Neural crest cell (in vitro differentiated cells): Measurements from ENCODE around the gene TRAF2. TPM values are rescaled to one million over a fixed set of nuclear protein-coding genes. Genes with fewer than 3 reads are reported as not detected.

Source experiments
- DNase-seq: peaks from one replicate; pipeline ENCODE4 v3.0.0; 2021; ENCODE audit warnings: low read depth, mixed read lengths, low spot score
- H3K27ac Mint-ChIP-seq: one replicate; pipeline ENCODE4 v1.8.0; 2021; ENCODE audit warnings: mild to moderate bottlenecking, mixed read lengths; ENCODE audit not compliant: unreplicated experiment
- H3K27me3 Mint-ChIP-seq: 2 replicates; pipeline ENCODE4 v1.8.0; 2021; ENCODE audit warnings: low read depth, mild to moderate bottlenecking, mixed read lengths
- H3K36me3 Mint-ChIP-seq: 2 replicates; pipeline ENCODE4 v1.8.0; 2021; ENCODE audit warnings: low read depth, mild to moderate bottlenecking, mixed read lengths
- H3K4me1 Mint-ChIP-seq: 2 replicates; pipeline ENCODE4 v1.8.0; 2021; ENCODE audit warnings: mixed read lengths
- H3K4me3 Mint-ChIP-seq: one replicate; pipeline ENCODE4 v1.8.0; 2021; ENCODE audit warnings: mild to moderate bottlenecking, mixed read lengths
- H3K9me3 Mint-ChIP-seq: 2 replicates; pipeline ENCODE4 v1.8.0; 2021; ENCODE audit warnings: mixed read lengths
- total RNA-seq: library from RNA; stranded (reverse); gene quantifications from 2 replicates; pipeline ENCODE4 v1.2.1, GENCODE V29; 2021
- TF ChIP-seq, protein P1 (sequence below): fragments of 200-600 bp; sonication (generic); conservative IDR thresholded peaks from 2 replicates; pipeline ENCODE4 v1.5.0; 2021; ENCODE audit warnings: antibody characterized with exemption, mild to moderate bottlenecking

The TRAF2 gene
- total RNA-seq, 1 donor from 2014 or later = 30.1 TPM

DNA sequence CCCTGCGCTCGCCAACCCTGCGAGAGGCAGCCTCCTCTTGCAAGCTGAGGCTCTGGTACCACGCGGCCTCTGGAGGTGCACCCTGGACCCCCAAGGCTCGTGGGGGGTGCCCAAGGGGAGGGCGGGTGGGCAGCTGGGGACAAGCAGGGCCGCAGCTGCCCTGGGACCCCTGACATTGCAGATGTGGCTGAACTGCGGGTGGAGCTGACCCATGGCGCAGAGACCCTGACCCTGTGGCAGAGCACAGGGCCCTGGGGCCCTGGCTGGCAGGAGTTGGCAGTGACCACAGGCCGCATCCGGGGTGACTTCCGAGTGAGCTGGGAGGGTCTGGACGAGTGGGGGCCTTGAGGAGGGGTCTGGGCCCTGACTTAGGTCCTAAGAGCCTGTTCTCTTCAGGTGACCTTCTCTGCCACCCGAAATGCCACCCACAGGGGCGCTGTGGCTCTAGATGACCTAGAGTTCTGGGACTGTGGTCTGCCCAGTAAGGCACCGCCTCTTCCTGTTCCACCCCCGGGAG is 32.7 kb upstream of the TRAF2 start:
- Mint-ChIP-seq H3K27me3 (peaks cover 5% of the 10 kb centered on the region), H3K9me3 (no peaks in the 10 kb centered on the region), H3K4me3 (peak overlapping the region; percentile 47), H3K4me1 (peaks cover 8% of the 10 kb centered on the region), H3K36me3 (no peaks in the 10 kb centered on the region), H3K27ac (no peak overlapping the region)
- DNase-seq = no peak
- TF ChIP-seq, protein P1, sequence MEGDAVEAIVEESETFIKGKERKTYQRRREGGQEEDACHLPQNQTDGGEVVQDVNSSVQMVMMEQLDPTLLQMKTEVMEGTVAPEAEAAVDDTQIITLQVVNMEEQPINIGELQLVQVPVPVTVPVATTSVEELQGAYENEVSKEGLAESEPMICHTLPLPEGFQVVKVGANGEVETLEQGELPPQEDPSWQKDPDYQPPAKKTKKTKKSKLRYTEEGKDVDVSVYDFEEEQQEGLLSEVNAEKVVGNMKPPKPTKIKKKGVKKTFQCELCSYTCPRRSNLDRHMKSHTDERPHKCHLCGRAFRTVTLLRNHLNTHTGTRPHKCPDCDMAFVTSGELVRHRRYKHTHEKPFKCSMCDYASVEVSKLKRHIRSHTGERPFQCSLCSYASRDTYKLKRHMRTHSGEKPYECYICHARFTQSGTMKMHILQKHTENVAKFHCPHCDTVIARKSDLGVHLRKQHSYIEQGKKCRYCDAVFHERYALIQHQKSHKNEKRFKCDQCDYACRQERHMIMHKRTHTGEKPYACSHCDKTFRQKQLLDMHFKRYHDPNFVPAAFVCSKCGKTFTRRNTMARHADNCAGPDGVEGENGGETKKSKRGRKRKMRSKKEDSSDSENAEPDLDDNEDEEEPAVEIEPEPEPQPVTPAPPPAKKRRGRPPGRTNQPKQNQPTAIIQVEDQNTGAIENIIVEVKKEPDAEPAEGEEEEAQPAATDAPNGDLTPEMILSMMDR = no peak

DNA sequence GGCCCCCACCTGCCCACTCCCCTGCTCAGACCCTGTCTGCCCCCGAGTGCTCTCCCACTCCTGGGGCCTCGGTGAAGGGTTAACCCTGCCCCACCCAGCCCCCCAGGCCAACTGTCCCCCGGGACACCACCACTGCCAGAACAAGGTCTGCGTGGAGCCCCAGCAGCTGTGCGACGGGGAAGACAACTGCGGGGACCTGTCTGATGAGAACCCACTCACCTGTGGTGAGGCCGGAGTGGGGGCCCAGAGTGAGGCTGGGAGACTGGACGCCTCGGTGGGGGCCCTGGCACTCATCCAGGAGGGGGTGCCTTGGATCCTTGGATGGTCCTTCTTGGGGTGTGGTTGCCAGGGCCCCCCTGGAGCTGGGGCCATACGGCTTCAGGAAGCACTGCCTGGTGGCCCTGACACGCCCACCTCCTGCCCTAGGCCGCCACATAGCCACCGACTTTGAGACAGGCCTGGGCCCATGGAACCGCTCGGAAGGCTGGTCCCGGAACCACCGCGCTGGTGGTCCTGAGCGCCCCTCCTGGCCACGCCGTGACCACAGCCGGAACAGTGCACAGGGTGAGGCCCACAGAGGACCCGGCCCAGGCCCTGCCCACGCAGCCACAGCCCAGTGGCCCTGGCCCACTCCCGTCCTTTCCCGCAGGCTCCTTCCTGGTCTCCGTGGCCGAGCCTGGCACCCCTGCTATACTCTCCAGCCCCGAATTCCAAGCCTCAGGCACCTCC is 32.0 kb upstream of the TRAF2 start:
- Mint-ChIP-seq H3K4me3 (no peak overlapping the region), H3K36me3 (no peaks in the 10 kb centered on the region), H3K9me3 (no peaks in the 10 kb centered on the region), H3K27ac (no peak overlapping the region), H3K27me3 (peaks cover under 1% of the 10 kb centered on the region), H3K4me1 (peaks cover 3% of the 10 kb centered on the region)
- DNase-seq = no peak
- TF ChIP-seq, protein P1 = no peak

DNA sequence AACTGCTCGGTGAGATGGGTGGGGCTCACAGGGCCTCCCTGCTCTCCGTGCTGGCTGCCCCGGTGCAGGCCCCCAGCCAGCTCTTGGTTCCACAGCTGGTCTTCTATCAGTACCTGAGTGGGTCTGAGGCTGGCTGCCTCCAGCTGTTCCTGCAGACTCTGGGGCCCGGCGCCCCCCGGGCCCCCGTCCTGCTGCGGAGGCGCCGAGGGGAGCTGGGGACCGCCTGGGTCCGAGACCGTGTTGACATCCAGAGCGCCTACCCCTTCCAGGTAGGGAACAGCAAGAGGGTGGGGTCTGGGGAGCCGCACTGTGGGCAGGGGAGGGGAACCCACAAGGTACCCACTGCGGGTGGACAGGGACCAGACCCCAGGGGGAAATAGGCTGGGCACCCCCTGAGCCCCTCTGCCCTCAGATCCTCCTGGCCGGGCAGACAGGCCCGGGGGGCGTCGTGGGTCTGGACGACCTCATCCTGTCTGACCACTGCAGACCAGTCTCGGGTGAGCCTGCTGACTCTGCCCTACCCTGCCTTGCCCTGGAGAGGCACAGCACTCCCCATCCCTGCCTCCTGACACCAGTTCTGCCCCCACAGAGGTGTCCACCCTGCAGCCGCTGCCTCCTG is 31.4 kb upstream of the TRAF2 start:
- H3K27ac Mint-ChIP-seq = no peak overlapping the region

DNA sequence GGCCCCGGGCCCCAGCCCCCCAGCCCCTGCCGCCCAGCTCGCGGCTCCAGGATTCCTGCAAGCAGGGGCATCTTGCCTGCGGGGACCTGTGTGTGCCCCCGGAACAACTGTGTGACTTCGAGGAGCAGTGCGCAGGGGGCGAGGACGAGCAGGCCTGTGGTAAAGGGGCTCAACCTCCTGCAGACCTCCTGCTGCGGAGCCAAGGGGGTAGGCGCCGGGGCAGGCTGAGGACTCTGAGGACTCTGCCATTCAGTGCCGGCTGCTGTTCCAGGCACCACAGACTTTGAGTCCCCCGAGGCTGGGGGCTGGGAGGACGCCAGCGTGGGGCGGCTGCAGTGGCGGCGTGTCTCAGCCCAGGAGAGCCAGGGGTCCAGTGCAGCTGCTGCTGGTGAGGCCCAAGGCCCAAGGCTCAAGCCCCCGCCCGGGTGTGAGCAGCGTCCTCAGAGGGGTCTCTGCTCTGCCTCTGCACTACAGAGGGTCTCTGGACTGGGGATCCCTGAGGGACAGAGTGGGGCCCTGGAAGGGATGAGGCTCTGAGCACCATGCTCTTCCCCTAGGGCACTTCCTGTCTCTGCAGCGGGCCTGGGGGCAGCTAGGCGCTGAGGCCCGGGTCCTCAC is 30.7 kb upstream of the TRAF2 start:
- H3K9me3 Mint-ChIP-seq = no peaks in the 10 kb centered on the region
- TF ChIP-seq, protein P1 = no peak
- no peaks in the 10 kb centered on the region for H3K27me3 Mint-ChIP-seq
- DNase-seq = no peak
- H3K27ac Mint-ChIP-seq = no peak overlapping the region
- H3K4me1 Mint-ChIP-seq = no peaks in the 10 kb centered on the region
- H3K36me3 Mint-ChIP-seq = no peaks in the 10 kb centered on the region
- H3K4me3 Mint-ChIP-seq = peak overlapping the region; percentile 31

More for the DNA sequence above, 31.4 kb upstream of the TRAF2 start:
- no peaks in the 10 kb centered on the region for H3K36me3 Mint-ChIP-seq
- no peaks in the 10 kb centered on the region for H3K27me3 Mint-ChIP-seq
- no peaks in the 10 kb centered on the region for H3K9me3 Mint-ChIP-seq
- no peak for DNase-seq
- TF ChIP-seq, protein P1 = no peak
- H3K4me1 Mint-ChIP-seq = no peaks in the 10 kb centered on the region
- no peak overlapping the region for H3K4me3 Mint-ChIP-seq

DNA sequence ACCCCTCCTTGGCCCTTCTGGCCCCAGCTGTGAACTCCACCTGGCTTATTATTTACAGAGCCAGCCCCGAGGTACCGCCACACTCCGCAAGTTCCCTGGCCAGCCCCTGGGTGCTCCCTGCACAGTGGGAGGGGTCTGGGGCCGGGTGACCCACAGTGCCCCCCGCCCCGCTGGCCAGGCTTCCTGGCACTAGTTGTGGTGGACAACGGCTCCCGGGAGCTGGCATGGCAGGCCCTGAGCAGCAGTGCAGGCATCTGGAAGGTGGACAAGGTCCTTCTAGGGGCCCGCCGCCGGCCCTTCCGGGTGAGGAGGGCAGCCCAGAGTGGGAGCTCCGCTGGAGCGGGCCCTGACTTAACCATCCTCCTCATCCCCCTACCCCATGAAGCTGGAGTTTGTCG is 30.2 kb upstream of the TRAF2 start:
- no peak overlapping the region for H3K27ac Mint-ChIP-seq

More for the DNA sequence above, 30.2 kb upstream of the TRAF2 start:
- no peak for DNase-seq
- TF ChIP-seq, protein P1 = no peak
- H3K36me3 Mint-ChIP-seq = no peaks in the 10 kb centered on the region
- no peaks in the 10 kb centered on the region for H3K4me1 Mint-ChIP-seq
- no peaks in the 10 kb centered on the region for H3K9me3 Mint-ChIP-seq
- H3K27me3 Mint-ChIP-seq = no peaks in the 10 kb centered on the region
- H3K4me3 Mint-ChIP-seq = peak overlapping the region; percentile 31
